Spleen (tissue), 11 donors: ENCODE data around the gene SLC6A2. TPM values are rescaled to one million over a fixed set of nuclear protein-coding genes. Genes with fewer than 3 reads are reported as not detected.

ENCODE experiments used
- DNase-seq: peaks from one replicate; pipeline ENCODE4 v3.0.0-alpha.2; 2020
- H3K27ac ChIP-seq, 8 donors: fragments of 200-600 bp; sonication (generic) in 7 of 8; 1 replicate in 4 of 8; 2 replicates in 4 of 8; pipeline versions ENCODE4 v1.5.0 to v1.8.0; 2016 to 2021; ENCODE audit warnings: inconsistent platforms in 4 of 8, mild to moderate bottlenecking in 4 of 8, moderate library complexity in 1 of 8
- H3K27me3 ChIP-seq, 7 donors: fragments of 200-600 bp; sonication (generic) in 6 of 7; replicated peaks in 1 of 7; 1 replicate in 4 of 7; 2 replicates in 3 of 7; pipeline versions ENCODE4 v1.5.0 to v1.8.0; 2016 to 2021; ENCODE audit warnings: inconsistent platforms in 3 of 7, mild to moderate bottlenecking in 1 of 7
- H3K36me3 ChIP-seq, 6 donors: fragments of 200-600 bp; sonication (generic) in 5 of 6; 1 replicate in 4 of 6; 2 replicates in 2 of 6; pipeline versions ENCODE4 v1.5.0 to v1.8.0; 2016 to 2021; ENCODE audit warnings: inconsistent platforms in 2 of 6
- H3K4me1 ChIP-seq, 6 donors: fragments of 200-600 bp; sonication (generic) in 5 of 6; 1 replicate in 3 of 6; 2 replicates in 3 of 6; pipeline versions ENCODE4 v1.5.0 to v1.8.0; 2016 to 2021; ENCODE audit warnings: inconsistent platforms in 3 of 6
- H3K4me3 ChIP-seq, 8 donors: fragments of 200-600 bp; sonication (generic) in 7 of 8; 1 replicate in 4 of 8; 2 replicates in 4 of 8; pipeline versions ENCODE4 v1.5.0 to v1.8.0; 2016 to 2021; ENCODE audit warnings: inconsistent platforms in 4 of 8, mild to moderate bottlenecking in 4 of 8, moderate library complexity in 2 of 8
- H3K9me3 ChIP-seq, 8 donors: fragments of 200-600 bp; sonication (generic) in 7 of 8; 1 replicate in 4 of 8; 2 replicates in 4 of 8; pipeline versions ENCODE4 v1.5.0 to v1.8.0; 2016 to 2021; ENCODE audit warnings: inconsistent platforms in 4 of 8
- POLR2A ChIP-seq, 3 donors: fragments of 450-650 bp; IDR thresholded peaks; one replicate each; pipeline ENCODE4 v1.5.1; 2017; ENCODE audit warnings: antibody characterized with exemption in 3 of 3, mild to moderate bottlenecking in 1 of 3
- POLR2AphosphoS5 ChIP-seq, 3 donors: sonication (generic); formaldehyde crosslinking; IDR thresholded peaks; one replicate each; pipeline ENCODE4 v1.5.1; 2017; ENCODE audit warnings: antibody characterized with exemption in 3 of 3
- WGBS, 5 donors: extraction: QIAGEN DNeasy Blood & Tissue Kit in 3 of 5; methylation state at CpG; one replicate each; pipeline versions ENCODE4 v1.1.5 to v1.1.7; 2013 to 2018; 5-methylcytosine and 5-hydroxymethylcytosine counted together
- intact Hi-C: fragments of 100-400 bp; cut with DNase I; formaldehyde crosslinking; loops from one replicate; pipeline ENCODE4 v1.15.0; 2023; ENCODE audit warnings: low total_unique reads
- polyA plus RNA-seq, 3 donors: library from polyadenylated mRNA; stranded (reverse); fragments of 200-250 nt; gene quantifications; one replicate each; pipeline ENCODE4 v1.2.1, GENCODE V29; 2013
- total RNA-seq, 7 donors: library from RNA; depleted of rRNA in 3 of 7; stranded (reverse); fragments of >200 nt in 3 of 7; fragmentation: NEBNext Ultra II Directional in 4 of 7; extraction: Animal tissue kit (Norgen Biotek cat#: 25700) in 4 of 7; gene quantifications; one replicate each; pipeline versions ENCODE4 v1.1.0 to v1.2.1, GENCODE V29; 2016 to 2021
- TF ChIP-seq, protein P1 (sequence below), 11 experiments: fragments of 200-600 bp in 7 of 11; fragments of 450-650 bp in 4 of 11; sonication (generic) in 4 of 11; IDR thresholded peaks in 8 of 11; conservative IDR thresholded peaks in 3 of 11; 1 replicate in 7 of 11; 2 replicates in 4 of 11; pipeline versions ENCODE4 v1.4.0 to v1.8.0; 2016 to 2021; ENCODE audit warnings: antibody characterized with exemption in 11 of 11, inconsistent platforms in 4 of 11, mild to moderate bottlenecking in 1 of 11
- donor health status: healthy with polysubstance abuse.
- donor health status: DM: no; HTN: no; CAD: no; lungs with moderate emphysema.
- donor health status: DM: no; HTN: no; CAD: no.
- donor health status: Bipolar disorder and iron deficiency.
- donor health status: healthy.
- donor health status: DM: no; HTN: no; CAD: no.
- donor health status: DM: yes; HTN: yes; CAD: no.

Gene SLC6A2
- total and polyA plus RNA-seq, 10 donors: not detected

DNA sequence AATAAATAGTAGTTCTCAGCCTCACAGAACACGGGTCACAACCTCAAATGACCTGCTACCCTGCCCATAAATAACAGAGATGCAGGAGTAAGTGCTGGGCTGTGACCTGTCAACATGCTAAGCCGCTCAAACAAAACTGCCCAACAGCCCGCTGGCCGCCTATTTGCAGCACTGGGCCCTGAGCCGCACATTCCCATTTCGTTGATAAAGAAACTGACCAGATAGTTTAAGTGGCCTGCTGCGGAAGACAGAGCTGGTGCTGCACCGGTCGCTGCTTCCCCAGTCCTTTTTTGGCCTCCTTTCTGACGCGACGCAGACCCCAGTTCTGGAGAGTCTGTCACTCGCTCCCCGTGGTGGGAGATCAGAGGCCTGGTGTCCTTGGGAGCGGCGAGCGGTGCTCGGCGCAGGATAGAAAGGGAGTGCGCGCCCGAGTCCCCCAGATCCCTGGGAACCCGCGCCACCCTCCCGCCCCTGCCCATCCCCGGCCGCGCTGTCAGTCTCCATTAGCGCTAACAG lies 349 bp upstream of the SLC6A2 start:
- DNase-seq: no peak
- WGBS, 5 donors: 9 to 30% (median 13%) methylated on average over 9 to 29 of the region's 29 CpGs
- TF ChIP-seq POLR2AphosphoS5 (IDR thresholded peaks at IDR 0.05) (no peak), POLR2A (IDR thresholded peaks at IDR 0.05) (no peak)
- TF ChIP-seq, protein P1, sequence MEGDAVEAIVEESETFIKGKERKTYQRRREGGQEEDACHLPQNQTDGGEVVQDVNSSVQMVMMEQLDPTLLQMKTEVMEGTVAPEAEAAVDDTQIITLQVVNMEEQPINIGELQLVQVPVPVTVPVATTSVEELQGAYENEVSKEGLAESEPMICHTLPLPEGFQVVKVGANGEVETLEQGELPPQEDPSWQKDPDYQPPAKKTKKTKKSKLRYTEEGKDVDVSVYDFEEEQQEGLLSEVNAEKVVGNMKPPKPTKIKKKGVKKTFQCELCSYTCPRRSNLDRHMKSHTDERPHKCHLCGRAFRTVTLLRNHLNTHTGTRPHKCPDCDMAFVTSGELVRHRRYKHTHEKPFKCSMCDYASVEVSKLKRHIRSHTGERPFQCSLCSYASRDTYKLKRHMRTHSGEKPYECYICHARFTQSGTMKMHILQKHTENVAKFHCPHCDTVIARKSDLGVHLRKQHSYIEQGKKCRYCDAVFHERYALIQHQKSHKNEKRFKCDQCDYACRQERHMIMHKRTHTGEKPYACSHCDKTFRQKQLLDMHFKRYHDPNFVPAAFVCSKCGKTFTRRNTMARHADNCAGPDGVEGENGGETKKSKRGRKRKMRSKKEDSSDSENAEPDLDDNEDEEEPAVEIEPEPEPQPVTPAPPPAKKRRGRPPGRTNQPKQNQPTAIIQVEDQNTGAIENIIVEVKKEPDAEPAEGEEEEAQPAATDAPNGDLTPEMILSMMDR (IDR thresholded peaks at IDR 0.05 in 8 of 11, conservative IDR thresholded peaks at IDR 0.05 in 3 of 11): no peak
- H3K9me3 ChIP-seq: no peaks in the 10 kb centered on the region
- peak overlapping the region in 1 of 8 donors; percentile 15 for H3K4me3 ChIP-seq
- peaks cover 0 to 14% (median 6%) of the 10 kb centered on the region in 6 donors for H3K4me1 ChIP-seq
- H3K36me3 ChIP-seq: no peaks in the 10 kb centered on the region
- no peak overlapping the region for H3K27ac ChIP-seq
- intact Hi-C loops: no loop called here
- peaks cover 0 to 79% (median 35%) of the 10 kb centered on the region in 7 donors for H3K27me3 ChIP-seq

DNA sequence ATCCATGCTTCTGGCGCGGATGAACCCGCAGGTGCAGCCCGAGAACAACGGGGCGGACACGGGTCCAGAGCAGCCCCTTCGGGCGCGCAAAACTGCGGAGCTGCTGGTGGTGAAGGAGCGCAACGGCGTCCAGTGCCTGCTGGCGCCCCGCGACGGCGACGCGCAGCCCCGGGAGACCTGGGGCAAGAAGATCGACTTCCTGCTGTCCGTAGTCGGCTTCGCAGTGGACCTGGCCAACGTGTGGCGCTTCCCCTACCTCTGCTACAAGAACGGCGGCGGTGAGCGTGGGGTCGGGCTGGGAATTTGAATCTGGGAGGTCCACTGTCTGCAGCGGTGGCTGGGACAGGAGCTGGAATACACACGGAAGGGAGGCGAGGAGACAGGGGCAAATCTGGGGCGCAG lies 904 bp downstream of the SLC6A2 start:
- Histone ChIP-seq H3K4me3 (peak overlapping the region in 1 of 8 donors; percentile 22), H3K9me3 (no peaks in the 10 kb centered on the region), H3K27me3 (peaks cover 0 to 71% (median 35%) of the 10 kb centered on the region in 7 donors), H3K27ac (no peak overlapping the region), H3K36me3 (no peaks in the 10 kb centered on the region), H3K4me1 (peaks cover 0 to 14% (median 6%) of the 10 kb centered on the region in 6 donors)
- TF ChIP-seq, protein P1 (IDR thresholded peaks at IDR 0.05 in 8 of 11, conservative IDR thresholded peaks at IDR 0.05 in 3 of 11): no peak
- TF ChIP-seq POLR2A (IDR thresholded peaks at IDR 0.05) (no peak), POLR2AphosphoS5 (IDR thresholded peaks at IDR 0.05) (no peak)
- DNase-seq: no peak
- intact Hi-C loops: no loop called here
- 5 to 34% (median 12%) methylated on average over 15 to 37 of the region's 37 CpGs for WGBS, 5 donors

- DNase-seq: no peak
Observed at GRCh38 chr16:55657616-55658015, 1.8 kb downstream of the SLC6A2 start.

GRCh38 chr16:55658898-55659420 lies 3.2 kb downstream of the SLC6A2 start:
- WGBS, 5 donors: 52 to 74% (median 64%) methylated on average over 7 of the region's 7 CpGs
- H3K9me3 ChIP-seq: peaks cover 0 to 9% (median 0%) of the 10 kb centered on the region in 8 donors
- intact Hi-C loops: no loop called here
- H3K27ac ChIP-seq: no peak overlapping the region
- no peak for TF ChIP-seq POLR2AphosphoS5 (IDR thresholded peaks at IDR 0.05)
- TF ChIP-seq, protein P1 (IDR thresholded peaks at IDR 0.05 in 8 of 11, conservative IDR thresholded peaks at IDR 0.05 in 3 of 11): no peak
- no peak for TF ChIP-seq POLR2A (IDR thresholded peaks at IDR 0.05)
- H3K36me3 ChIP-seq: no peaks in the 10 kb centered on the region
- H3K4me1 ChIP-seq: peaks cover 0 to 14% (median 6%) of the 10 kb centered on the region in 6 donors
- no peak overlapping the region for H3K4me3 ChIP-seq
- H3K27me3 ChIP-seq: peaks cover 0 to 48% (median 31%) of the 10 kb centered on the region in 7 donors
- DNase-seq: no peak

More at GRCh38 chr16:55657616-55658015, 1.8 kb downstream of the SLC6A2 start:
- WGBS, 5 donors: 76 to 100% (median 88%) methylated on average over 2 to 3 of the region's 3 CpGs
- Histone ChIP-seq H3K27me3 (peaks cover 0 to 61% (median 35%) of the 10 kb centered on the region in 7 donors), H3K36me3 (no peaks in the 10 kb centered on the region), H3K9me3 (no peaks in the 10 kb centered on the region), H3K4me1 (peaks cover 0 to 14% (median 6%) of the 10 kb centered on the region in 6 donors), H3K27ac (no peak overlapping the region), H3K4me3 (no peak overlapping the region)
- intact Hi-C loops: no loop called here
- no peak for TF ChIP-seq POLR2AphosphoS5 (IDR thresholded peaks at IDR 0.05)
- TF ChIP-seq, protein P1 (IDR thresholded peaks at IDR 0.05 in 8 of 11, conservative IDR thresholded peaks at IDR 0.05 in 3 of 11): no peak
- no peak for TF ChIP-seq POLR2A (IDR thresholded peaks at IDR 0.05)
